ACC112 (cell line): ENCODE results near the gene FNDC8.

Source experiments
- H2AFZ ChIP-seq: fragments of 200-600 bp; sonication (generic); one replicate; pipeline ENCODE4 v1.6.0; 2017; ENCODE audit warnings: antibody characterized with exemption, low read length; ENCODE audit not compliant: unreplicated experiment
- H3K27ac ChIP-seq: fragments of 200-600 bp; sonication (generic); 2 replicates; pipeline ENCODE4 v1.5.1; 2014; ENCODE audit warnings: low read depth, mild to moderate bottlenecking, antibody characterized with exemption, low read length, moderate library complexity
- H3K27me3 ChIP-seq: fragments of 200-600 bp; sonication (generic); 2 replicates; pipeline ENCODE4 v1.6.1; 2014; ENCODE audit warnings: mild to moderate bottlenecking, antibody characterized with exemption, low read length, moderate library complexity, mixed read lengths; ENCODE audit not compliant: insufficient read depth
- H3K36me3 ChIP-seq: fragments of 200-600 bp; sonication (generic); 2 replicates; pipeline ENCODE4 v1.6.1; 2016; ENCODE audit warnings: mild to moderate bottlenecking, antibody characterized with exemption, low read length, moderate library complexity, mixed read lengths; ENCODE audit not compliant: insufficient read depth
- H3K4me1 ChIP-seq: fragments of 200-600 bp; sonication (generic); one replicate; pipeline ENCODE4 v1.6.1; 2016; ENCODE audit warnings: low read length, mixed read lengths; ENCODE audit not compliant: insufficient read depth, unreplicated experiment, control insufficient read depth
- H3K4me3 ChIP-seq: fragments of 200-600 bp; sonication (generic); 2 replicates; pipeline ENCODE4 v1.5.1; 2014; ENCODE audit warnings: mild to moderate bottlenecking, low read depth, low read length
- H3K79me2 ChIP-seq: fragments of 200-600 bp; sonication (generic); one replicate; pipeline ENCODE4 v1.6.0; 2016; ENCODE audit warnings: low read length; ENCODE audit not compliant: control insufficient read depth, unreplicated experiment, insufficient read depth

Gene FNDC8

DNA sequence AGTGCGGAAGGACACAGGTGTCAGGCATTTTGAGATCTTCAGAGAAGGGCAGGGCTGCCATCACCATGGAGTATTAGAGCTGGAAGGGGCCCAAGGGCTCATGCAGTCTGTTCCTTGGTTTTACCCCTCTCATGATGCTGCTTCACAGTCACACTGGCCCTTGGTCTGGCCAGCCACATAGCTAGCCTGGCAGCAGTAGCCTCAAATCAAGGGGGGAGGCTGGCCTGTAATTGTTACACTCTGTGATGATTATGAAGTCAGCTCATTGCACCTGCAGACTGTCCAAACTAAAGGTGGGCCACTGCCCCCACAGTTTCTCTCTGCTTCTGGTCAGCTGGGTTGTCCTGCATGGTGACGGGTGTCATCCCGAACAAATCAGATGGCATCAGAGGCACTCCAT is at the start of gene FNDC8:
FNDC8 (plus strand) TSS at position 301 of the 400 bp plus-strand sequence; CDS start at position 380, 79 bp downstream.
- Histone ChIP-seq H3K4me3 (no peak within 1 kb of the TSS), H2AFZ (no peak within 1 kb of the TSS), H3K27me3 (no peaks in the 10 kb centered on the region), H3K79me2 (peaks cover 9% of the 10 kb centered on the region), H3K27ac (no peak within 1 kb of the TSS), H3K4me1 (peaks cover 8% of the 10 kb centered on the region), H3K36me3 (peaks cover 5% of the 10 kb centered on the region; the same call in 1 of the 2 replicates)

DNA sequence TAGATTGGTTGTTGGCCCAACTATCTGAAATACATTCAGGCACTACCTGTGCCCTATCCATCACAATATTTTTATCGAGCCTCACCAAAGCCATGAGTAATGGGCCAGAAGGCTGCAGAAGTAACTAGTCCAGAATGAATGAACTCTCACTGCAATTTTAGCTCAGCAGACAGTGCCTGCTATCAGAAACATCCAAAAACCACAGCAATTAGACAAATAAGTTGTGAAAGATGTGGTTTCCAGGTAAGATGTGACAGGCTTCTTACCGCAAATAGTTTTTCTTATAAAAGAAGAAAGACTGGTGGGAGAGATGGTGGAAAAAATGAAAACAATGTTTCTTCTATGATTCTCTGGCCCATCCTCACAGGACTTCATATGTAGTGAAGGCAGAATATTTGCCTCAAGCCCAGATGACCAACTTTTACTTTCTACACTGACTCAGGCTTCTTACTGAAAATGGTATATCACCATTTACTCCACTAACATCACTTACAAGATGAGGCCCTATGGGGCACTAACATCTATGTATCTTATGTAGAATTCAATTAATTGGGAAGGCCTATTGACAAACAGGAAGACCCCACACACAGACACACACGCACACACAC is 48.1 kb upstream of the FNDC8 start:
- Histone ChIP-seq H3K27me3 (no peaks in the 10 kb centered on the region), H2AFZ (no peak overlapping the region), H3K27ac (no peak overlapping the region), H3K36me3 (no peaks in the 10 kb centered on the region), H3K4me3 (no peak overlapping the region), H3K4me1 (peaks cover 32% of the 10 kb centered on the region), H3K79me2 (peaks cover 57% of the 10 kb centered on the region)

DNA sequence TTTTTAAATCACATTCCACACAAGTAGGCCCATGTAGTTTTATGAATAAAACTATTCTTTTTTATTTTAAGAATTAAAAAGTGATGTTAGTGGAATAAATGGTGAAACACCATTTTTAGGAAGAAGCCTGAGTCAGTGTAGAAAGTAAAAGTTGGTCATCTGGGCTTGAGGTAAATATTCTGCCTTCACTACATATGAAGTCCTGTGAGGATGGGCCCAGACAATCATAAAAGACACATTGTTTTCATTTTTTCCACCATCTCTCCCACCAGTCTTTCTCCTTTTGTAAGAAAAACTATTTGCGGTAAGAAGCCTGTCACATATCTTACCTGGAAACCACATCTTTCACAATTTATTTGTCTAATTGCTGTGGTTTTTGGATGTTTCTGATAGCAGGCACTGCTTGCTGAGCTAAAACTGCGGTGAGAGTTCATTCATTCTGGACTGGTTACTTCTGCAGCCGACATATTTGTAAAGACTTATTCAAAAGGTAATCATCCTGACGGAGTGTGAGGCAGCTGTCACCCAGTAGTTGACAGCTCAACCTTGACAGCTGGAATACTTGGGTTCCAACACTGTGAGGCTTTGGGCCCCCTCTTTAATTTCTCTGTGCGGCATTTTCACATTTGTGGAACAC is 47.3 kb upstream of the FNDC8 start:
- H2AFZ ChIP-seq: no peak overlapping the region
- peaks cover 25% of the 10 kb centered on the region for H3K4me1 ChIP-seq
- no peak overlapping the region for H3K4me3 ChIP-seq
- peaks cover 56% of the 10 kb centered on the region for H3K79me2 ChIP-seq
- no peaks in the 10 kb centered on the region for H3K27me3 ChIP-seq
- no peaks in the 10 kb centered on the region for H3K36me3 ChIP-seq
- H3K27ac ChIP-seq: no peak overlapping the region

DNA sequence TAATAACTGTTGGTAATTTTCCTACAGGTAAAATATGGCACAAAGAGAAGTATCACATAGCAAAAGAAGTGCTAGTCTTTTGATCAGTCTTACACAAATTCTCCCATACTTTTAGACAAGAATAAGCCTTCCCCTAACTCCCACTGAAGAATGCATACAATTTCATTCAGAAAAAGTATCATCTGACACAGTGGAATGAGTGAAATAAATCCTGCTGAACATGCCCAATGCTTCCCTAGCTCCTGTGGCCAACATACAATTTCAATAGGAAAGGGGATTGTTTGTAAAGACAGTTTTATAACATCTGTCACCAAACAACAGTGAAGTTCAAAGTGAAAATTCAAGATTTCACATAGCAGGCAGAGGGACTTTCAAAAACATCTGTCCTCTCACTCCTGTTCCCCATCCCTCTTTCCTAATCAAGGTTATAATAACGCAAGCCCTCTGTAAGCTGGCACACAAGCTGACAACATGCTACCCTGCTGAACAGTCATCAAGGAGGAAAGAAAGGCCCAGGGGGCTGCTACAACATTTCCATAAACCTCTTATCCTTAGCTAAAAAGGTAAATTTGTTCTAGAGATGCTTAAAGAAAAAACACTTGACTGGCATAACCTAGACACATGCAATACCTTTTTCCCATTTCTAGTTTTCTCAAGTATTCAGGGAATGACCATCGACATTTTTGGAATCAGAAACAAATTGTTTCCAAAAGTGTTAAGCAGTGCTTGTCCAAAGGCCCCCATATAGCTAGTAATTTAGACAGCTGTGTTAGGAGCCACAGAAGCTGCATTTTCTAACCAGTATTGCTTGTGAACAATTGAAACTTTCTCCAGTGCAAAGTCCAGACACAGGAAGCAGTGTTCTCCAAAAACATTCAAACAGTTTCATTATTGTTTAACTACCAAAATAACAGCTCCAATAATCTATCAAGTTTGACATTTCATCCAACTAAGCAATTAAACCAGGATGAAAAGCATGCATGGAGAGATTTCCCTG is 46.4 kb upstream of the FNDC8 start:
- Histone ChIP-seq H3K27me3 (no peaks in the 10 kb centered on the region), H3K79me2 (peaks cover 60% of the 10 kb centered on the region), H2AFZ (no peak overlapping the region), H3K4me1 (peaks cover 26% of the 10 kb centered on the region), H3K27ac (no peak overlapping the region), H3K36me3 (no peaks in the 10 kb centered on the region), H3K4me3 (peak overlapping the region; percentile 40; the same call in 1 of the 2 replicates)

DNA sequence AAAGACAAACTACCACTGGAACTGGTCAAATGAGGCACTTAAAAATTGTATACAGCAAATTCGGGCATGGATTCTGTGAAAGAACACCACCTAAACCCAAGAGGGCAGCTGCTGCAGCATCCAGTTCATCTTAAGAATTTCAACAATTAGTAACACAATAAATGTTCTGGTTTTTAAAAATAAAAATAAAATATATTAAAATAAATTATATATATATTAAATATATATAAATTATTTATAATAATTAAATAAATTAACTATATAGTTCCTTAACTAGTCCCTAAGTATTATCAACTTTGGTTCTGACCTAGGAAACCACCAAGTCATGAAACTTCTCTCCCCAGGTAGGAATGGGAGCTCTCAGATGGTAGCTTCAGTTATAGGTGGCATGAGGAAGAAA is 44.5 kb upstream of the FNDC8 start:
- Histone ChIP-seq H3K79me2 (peaks cover 69% of the 10 kb centered on the region), H3K27me3 (no peaks in the 10 kb centered on the region), H3K4me3 (no peak overlapping the region), H3K36me3 (no peaks in the 10 kb centered on the region), H3K27ac (no peak overlapping the region), H2AFZ (no peak overlapping the region), H3K4me1 (peaks cover 40% of the 10 kb centered on the region)

DNA sequence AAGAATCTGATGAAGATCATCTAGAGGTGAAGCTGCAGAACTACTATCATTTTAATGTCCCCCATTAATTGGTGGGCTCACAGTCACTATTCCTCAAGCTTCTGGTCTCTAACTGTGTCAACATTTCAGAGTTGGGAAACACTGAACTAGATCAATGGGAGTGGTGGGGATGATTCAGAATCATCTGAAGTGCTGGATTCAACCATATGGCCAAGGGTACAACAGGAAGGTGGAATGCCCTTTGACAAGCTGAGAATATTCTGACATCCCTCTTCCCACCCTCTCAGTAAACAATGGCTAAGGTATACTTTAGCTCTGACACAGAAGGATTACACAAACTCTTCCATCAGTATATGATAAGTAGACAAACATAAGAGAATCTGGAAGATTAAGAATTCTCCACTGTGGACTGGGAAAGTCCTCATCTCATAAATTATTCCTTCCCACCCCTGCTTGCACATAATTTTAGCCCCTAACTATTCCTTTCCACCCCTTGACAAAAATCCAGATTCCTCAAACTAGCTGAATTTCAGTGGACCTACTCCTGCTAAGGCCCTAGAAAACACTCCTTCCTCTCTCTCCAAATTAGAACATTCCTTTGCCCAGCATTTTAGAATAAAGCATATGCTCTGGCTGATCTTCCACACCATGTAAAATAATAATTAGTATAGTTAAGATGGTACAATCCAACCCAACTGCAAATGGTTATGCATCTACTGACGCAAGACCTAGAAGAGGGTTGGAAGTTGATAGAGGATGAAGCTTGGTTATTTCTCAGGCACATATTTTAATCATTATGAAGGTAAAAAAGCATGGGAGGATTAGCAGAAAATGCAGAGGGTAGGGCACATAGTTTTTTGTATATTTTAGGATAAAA is 41.6 kb upstream of the FNDC8 start:
- H3K36me3 ChIP-seq: no peaks in the 10 kb centered on the region
- H3K4me1 ChIP-seq: peaks cover 52% of the 10 kb centered on the region
- peak overlapping the region; percentile 22; the same call in 1 of the 2 replicates for H3K27ac ChIP-seq
- no peak overlapping the region for H2AFZ ChIP-seq
- H3K4me3 ChIP-seq: no peak overlapping the region
- H3K79me2 ChIP-seq: peaks cover 71% of the 10 kb centered on the region
- no peaks in the 10 kb centered on the region for H3K27me3 ChIP-seq

DNA sequence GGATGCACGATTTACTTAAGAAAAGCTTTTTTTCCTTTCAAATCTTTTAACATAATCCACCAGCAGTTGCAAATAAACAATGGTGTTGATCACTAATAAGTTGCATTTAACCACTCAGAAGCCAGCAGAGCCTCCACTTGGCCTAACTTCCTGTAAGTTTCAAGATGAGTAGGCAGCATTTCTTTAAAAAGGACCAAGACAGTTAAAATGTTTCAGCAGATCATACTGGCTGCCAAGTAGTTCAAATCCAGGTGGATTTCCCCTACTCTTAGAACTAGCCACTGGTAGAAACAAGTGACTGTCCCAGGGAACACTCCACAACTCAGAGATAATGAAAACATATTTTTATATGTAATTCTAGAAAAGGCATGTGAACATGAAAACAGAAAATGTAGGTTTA is 40.9 kb upstream of the FNDC8 start:
- peaks cover 51% of the 10 kb centered on the region for H3K4me1 ChIP-seq
- no peaks in the 10 kb centered on the region for H3K27me3 ChIP-seq
- H3K27ac ChIP-seq: peak overlapping the region; percentile 12; the same call in 1 of the 2 replicates
- no peak overlapping the region for H2AFZ ChIP-seq
- H3K79me2 ChIP-seq: peaks cover 70% of the 10 kb centered on the region
- H3K4me3 ChIP-seq: no peak overlapping the region
- no peaks in the 10 kb centered on the region for H3K36me3 ChIP-seq

DNA sequence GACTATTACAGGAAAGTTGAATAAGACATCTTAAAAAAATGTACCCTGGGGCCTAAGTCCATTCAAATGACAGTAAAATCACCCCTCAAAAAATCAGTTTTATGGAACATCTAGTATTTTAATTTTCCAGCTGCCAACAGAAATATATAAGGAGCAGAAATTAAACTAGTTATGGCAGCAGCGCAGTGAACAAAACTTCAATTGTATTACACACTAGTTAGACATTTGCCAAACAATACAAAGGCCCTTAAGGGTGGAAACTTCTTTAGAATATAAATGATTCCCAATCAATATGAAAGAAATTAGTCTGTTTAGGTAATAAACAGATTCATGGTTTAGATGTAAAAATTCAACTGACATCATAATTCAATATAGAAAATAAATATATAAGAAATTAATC is 39.8 kb upstream of the FNDC8 start:
- peaks cover 79% of the 10 kb centered on the region for H3K79me2 ChIP-seq
- H3K4me1 ChIP-seq: peaks cover 60% of the 10 kb centered on the region
- no peak overlapping the region for H2AFZ ChIP-seq
- 0 out of 2 replicates have a peak overlapping the region, but pooled peaks have one; percentile 60 for H3K27ac ChIP-seq
- no peaks in the 10 kb centered on the region for H3K36me3 ChIP-seq
- H3K4me3 ChIP-seq: no peak overlapping the region
- H3K27me3 ChIP-seq: no peaks in the 10 kb centered on the region

DNA sequence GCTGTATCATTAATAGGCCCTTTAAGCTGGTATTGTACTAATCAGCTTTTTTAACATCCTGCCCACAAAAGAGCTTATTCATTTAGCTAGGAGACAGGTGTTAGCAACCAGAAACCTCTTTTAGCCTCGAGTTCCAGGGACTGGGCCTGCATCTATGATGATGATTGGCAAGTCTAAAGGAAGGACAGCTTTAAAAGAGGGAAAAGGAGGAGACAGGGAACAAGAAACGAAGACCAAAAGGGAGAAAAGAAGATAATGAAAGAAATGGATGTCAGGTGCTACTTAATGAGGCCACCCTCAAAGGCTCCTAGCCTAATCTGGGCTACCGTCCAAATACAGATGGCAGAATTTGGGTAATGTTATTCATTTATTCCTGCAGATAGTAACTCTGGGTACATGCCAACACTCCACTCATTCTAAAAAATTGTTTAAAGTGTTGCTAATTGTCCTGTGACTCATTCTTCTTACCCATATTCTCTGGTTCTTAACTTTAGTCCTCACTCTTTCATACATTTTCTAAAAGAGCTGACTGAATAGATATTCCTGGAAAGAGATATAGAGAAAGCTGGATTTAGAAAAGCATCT is 39.2 kb upstream of the FNDC8 start:
- no peaks in the 10 kb centered on the region for H3K27me3 ChIP-seq
- no peaks in the 10 kb centered on the region for H3K36me3 ChIP-seq
- peaks cover 65% of the 10 kb centered on the region for H3K4me1 ChIP-seq
- peak overlapping the region; percentile 60 for H3K27ac ChIP-seq
- H3K79me2 ChIP-seq: peaks cover 82% of the 10 kb centered on the region
- no peak overlapping the region for H2AFZ ChIP-seq
- no peak overlapping the region for H3K4me3 ChIP-seq
